NB4 (cell line): ENCODE data around the gene ADAM10.

Experiments
- DNase-seq: peaks from one replicate; pipeline ENCODE4 v3.0.0; 2010; ENCODE audit warnings: low read depth
- H3K4me3 ChIP-seq: one replicate; pipeline ENCODE4 v1.5.1; 2011; ENCODE audit warnings: mild to moderate bottlenecking, low read depth, low read length, moderate library complexity
- CTCF ChIP-seq: IDR thresholded peaks from one replicate; pipeline ENCODE4 v1.5.1; 2012; ENCODE audit warnings: low read depth, low read length
- MAX ChIP-seq: IDR thresholded peaks from 2 replicates; pipeline ENCODE4 v1.6.1; 2011; ENCODE audit warnings: low read depth, low read length
- MYC ChIP-seq: IDR thresholded peaks from 2 replicates; pipeline ENCODE4 v1.6.1; 2011; ENCODE audit warnings: low read depth, low read length
- POLR2A ChIP-seq: IDR thresholded peaks from 2 replicates; pipeline ENCODE4 v1.6.1; 2011; ENCODE audit warnings: mild to moderate bottlenecking; ENCODE audit not compliant: insufficient read length; ENCODE audit errors: extremely low read depth

The ADAM10 gene

GRCh38 chr15:58717357-58717756 lies 32.1 kb downstream of the ADAM10 start:
- DNase-seq: no peak
- H3K4me3 ChIP-seq: no peak overlapping the region
- TF ChIP-seq MAX (no peak), POLR2A (no peak), MYC (no peak), CTCF (no peak)

- DNase-seq: no peak
- H3K4me3 ChIP-seq: no peak overlapping the region
- TF ChIP-seq MAX (no peak), CTCF (no peak), POLR2A (no peak), MYC (no peak)
These were observed 33.5 kb downstream of the ADAM10 start for GRCh38 chr15:58716027-58716426.

- H3K4me3 ChIP-seq: no peak overlapping the region
- no peak for DNase-seq
- TF ChIP-seq MAX (no peak), MYC (no peak), POLR2A (no peak), CTCF (no peak)
These were observed 34.1 kb downstream of the ADAM10 start for GRCh38 chr15:58715266-58715917.

- DNase-seq: no peak
- TF ChIP-seq CTCF: no peak
- no peak for TF ChIP-seq POLR2A
- TF ChIP-seq MAX: no peak
- TF ChIP-seq MYC: no peak
- no peak overlapping the region for H3K4me3 ChIP-seq
These were observed 38.8 kb downstream of the ADAM10 start for GRCh38 chr15:58710701-58711100.

- no peak for TF ChIP-seq POLR2A
- TF ChIP-seq MAX: no peak
- no peak for DNase-seq
- H3K4me3 ChIP-seq: no peak overlapping the region
These were observed 42.1 kb downstream of the ADAM10 start for GRCh38 chr15:58707397-58707796.

- no peak for DNase-seq
- TF ChIP-seq MYC (no peak), POLR2A (no peak), MAX (no peak), CTCF (no peak)
- no peak overlapping the region for H3K4me3 ChIP-seq
These were observed 44.4 kb downstream of the ADAM10 start for GRCh38 chr15:58705105-58705504.
